ENCODE data around the gene NOSIP. TPM values are rescaled to one million over a fixed set of nuclear protein-coding genes. Genes with fewer than 3 reads are reported as not detected.
A peak's percentile ranks its signal among the peaks of the same experiment; 100 is the strongest.

The NOSIP gene
- total and polyA plus RNA-seq, 10 of the 15 experiments (the other 5 are each of a cell fraction or from before 2014, with no cell fraction given): 7.2 to 85.5 (median 48.4) TPM

GRCh38 chr19:49591731-49592485 lies 11.6 kb upstream of the NOSIP start:
- intact Hi-C loops (cut with micrococcal nuclease; ENCODE audit: unreplicated experiment): loop anchor here (2.0 to 5.0 kb wide), 2 partner anchors 50 to 85 kb away; partner anchors contain the start of genes PRMT1, RRAS and SCAF1
- ChIA-PET SMC1A (ENCODE audit: uncharacterized antibody, unreplicated experiment) (interaction anchor here (2.2 kb wide), 1 partner anchor 12 kb away, joined by 7 read pairs; the partner anchor contains the start of genes NOSIP and PRRG2), CTCF (interaction anchor here (1.0 kb wide), 2 partner anchors 45 to 48 kb away, joined by 4 to 5 read pairs; partner anchors contain the start of gene RRAS), RAD21 (ENCODE audit: unreplicated experiment) (interaction anchor here (1.0 to 1.5 kb wide), 3 partner anchors 49 to 139 kb away, joined by 3 to 4 read pairs (median 4); partner anchors contain the start of gene RRAS), POLR2A (interaction anchor here (0.5 to 4.8 kb wide), 7 partner anchors 11 to 276 kb away, joined by 3 to 49 read pairs (median 6); partner anchors contain the start of genes NOSIP, PNKP, PRMT1 and PRRG2)
- WGBS (ENCODE audit: insufficient coverage, insufficient replicate concordance, low lambda C conversion rate, missing lambda C conversion rate): under 1% methylated on average over 50 of the region's 51 CpGs
- TF ChIP-seq, protein P1, sequence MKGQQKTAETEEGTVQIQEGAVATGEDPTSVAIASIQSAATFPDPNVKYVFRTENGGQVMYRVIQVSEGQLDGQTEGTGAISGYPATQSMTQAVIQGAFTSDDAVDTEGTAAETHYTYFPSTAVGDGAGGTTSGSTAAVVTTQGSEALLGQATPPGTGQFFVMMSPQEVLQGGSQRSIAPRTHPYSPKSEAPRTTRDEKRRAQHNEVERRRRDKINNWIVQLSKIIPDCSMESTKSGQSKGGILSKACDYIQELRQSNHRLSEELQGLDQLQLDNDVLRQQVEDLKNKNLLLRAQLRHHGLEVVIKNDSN (IDR thresholded peaks at IDR 0.05; ENCODE audit: borderline replicate concordance, extremely low read length, insufficient read depth, low read depth, low read length): no peak
- TF ChIP-seq POLR2AphosphoS5 (IDR thresholded peaks at IDR 0.05; ENCODE audit: low read length) (peak; percentile 42; the same call in 1 of the 2 replicates), ZNF217 (IDR thresholded peaks at IDR 0.05) (no peak), NR2F1 (conservative IDR thresholded peaks at IDR 0.05) (no peak), IKZF1 (conservative IDR thresholded peaks at IDR 0.05) (peak; percentile 47), IKZF2 (IDR thresholded peaks at IDR 0.05) (peak in 1 of 2 experiments; percentile 25; a peak in 1 of 4 replicates), REST (IDR thresholded peaks at IDR 0.05; ENCODE audit: low read depth, low read length) (no peak), GATAD2B (conservative IDR thresholded peaks at IDR 0.05; ENCODE audit: low read depth) (peak; percentile 41; the same call in 1 of the 2 replicates), CREB1 (IDR thresholded peaks at IDR 0.05; ENCODE audit: low read depth) (no peak), NBN (IDR thresholded peaks at IDR 0.05) (0 out of 2 replicates have a peak, but pooled peaks have one; percentile 28), CHD4 (IDR thresholded peaks at IDR 0.05) (no peak), MEF2A (IDR thresholded peaks at IDR 0.05; ENCODE audit: insufficient read depth, low read depth, low read length) (no peak), SIN3A (IDR thresholded peaks at IDR 0.05; ENCODE audit: low read depth, low read length) (0 out of 2 replicates have a peak, but pooled peaks have one; percentile 19), SMAD1 (IDR thresholded peaks at IDR 0.05; ENCODE audit: low read depth, partially characterized antibody) (no peak)
- TF ChIP-seq, protein P2, sequence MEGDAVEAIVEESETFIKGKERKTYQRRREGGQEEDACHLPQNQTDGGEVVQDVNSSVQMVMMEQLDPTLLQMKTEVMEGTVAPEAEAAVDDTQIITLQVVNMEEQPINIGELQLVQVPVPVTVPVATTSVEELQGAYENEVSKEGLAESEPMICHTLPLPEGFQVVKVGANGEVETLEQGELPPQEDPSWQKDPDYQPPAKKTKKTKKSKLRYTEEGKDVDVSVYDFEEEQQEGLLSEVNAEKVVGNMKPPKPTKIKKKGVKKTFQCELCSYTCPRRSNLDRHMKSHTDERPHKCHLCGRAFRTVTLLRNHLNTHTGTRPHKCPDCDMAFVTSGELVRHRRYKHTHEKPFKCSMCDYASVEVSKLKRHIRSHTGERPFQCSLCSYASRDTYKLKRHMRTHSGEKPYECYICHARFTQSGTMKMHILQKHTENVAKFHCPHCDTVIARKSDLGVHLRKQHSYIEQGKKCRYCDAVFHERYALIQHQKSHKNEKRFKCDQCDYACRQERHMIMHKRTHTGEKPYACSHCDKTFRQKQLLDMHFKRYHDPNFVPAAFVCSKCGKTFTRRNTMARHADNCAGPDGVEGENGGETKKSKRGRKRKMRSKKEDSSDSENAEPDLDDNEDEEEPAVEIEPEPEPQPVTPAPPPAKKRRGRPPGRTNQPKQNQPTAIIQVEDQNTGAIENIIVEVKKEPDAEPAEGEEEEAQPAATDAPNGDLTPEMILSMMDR (IDR thresholded peaks at IDR 0.05 in 2 of 3, conservative IDR thresholded peaks at IDR 0.05 in 1 of 3; ENCODE audit: control insufficient read depth in 2 of 3, extremely low read depth in 1 of 3, insufficient read depth in 1 of 3, low read depth in 3 of 3, low read length in 3 of 3): 0 out of 6 replicates have a peak, but pooled peaks of 1 of the 3 experiments have one; percentile 5
- no peak for FAIRE-seq
- H3K27me3 ChIP-seq (replicated peaks in 1 of 2; ENCODE audit: control insufficient read depth in 2 of 2, insufficient read depth in 2 of 2, low read length in 1 of 2): no peaks in the 10 kb centered on the region
- TSS peak; percentile 62 for BruUV-seq (replicated peaks)
- H3K36me3 ChIP-seq (ENCODE audit: control insufficient read depth in 2 of 2, insufficient read depth in 2 of 2, low read length in 1 of 2): peaks cover 0 to 12% of the 10 kb centered on the region in 2 experiments; a peak in 3 of 4 replicates
- peak overlapping the region; percentile 72 for H3K27ac ChIP-seq (ENCODE audit: control insufficient read depth, insufficient read depth)
- H3K4me1 ChIP-seq (ENCODE audit: control insufficient read depth, insufficient read depth, low read length): peaks cover 15% of the 10 kb centered on the region
- H2AFZ ChIP-seq (ENCODE audit: control insufficient read depth, low read depth, low read length): peak overlapping the region; percentile 34
- peaks cover 28% of the 10 kb centered on the region for H3K79me2 ChIP-seq (ENCODE audit: control insufficient read depth, insufficient read depth, low read length)
- no peaks in the 10 kb centered on the region for H3K9me3 ChIP-seq (replicated peaks; ENCODE audit: control insufficient read depth, insufficient read depth, low read length)
- no peak for ATAC-seq
- peaks cover 3% of the 10 kb centered on the region; the same call in 1 of the 2 replicates for H4K20me1 ChIP-seq (ENCODE audit: control insufficient read depth, insufficient read depth)
- peak overlapping the region; percentile 97 for H3K4me2 ChIP-seq (ENCODE audit: control insufficient read depth, insufficient read depth)
- no peak for DNase-seq (ENCODE audit: low read depth, low spot score)
- peak overlapping the region; percentile 85 for H3K9ac ChIP-seq (ENCODE audit: control insufficient read depth, insufficient read depth, low read length)
- in situ Hi-C loops (cut with MboI): no loop called here
- peak overlapping the region; percentile 89 for H3K4me3 ChIP-seq

Measured in GM12878 (cell line).